Measurements from ENCODE around the gene SLC9A9. TPM values are rescaled to one million over a fixed set of nuclear protein-coding genes. Genes with fewer than 3 reads are reported as not detected.

SLC9A9 gene
- total RNA-seq, 3 donors from 2014 or later (not counting 1 experiment from before 2014, with no cell fraction given): 24.0 to 29.1 (median 27.2) TPM

DNA sequence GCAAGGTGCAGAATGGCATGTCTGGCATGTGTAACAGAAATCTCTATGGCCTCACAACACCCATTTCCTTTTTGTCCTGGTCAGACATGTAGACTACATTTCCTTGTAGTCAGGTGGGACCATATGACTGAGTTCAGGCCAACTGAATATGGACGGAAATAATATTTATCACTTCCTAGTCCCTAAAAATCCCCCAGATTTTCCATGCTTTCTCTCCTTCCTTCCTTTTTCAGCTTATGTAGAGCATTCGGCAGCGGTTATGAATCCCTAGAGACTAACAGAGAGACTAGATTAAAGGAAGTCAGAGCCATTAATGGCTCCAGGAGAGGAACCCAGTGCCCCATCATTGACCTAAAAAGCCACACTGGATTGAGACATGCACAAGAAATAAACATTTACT is 35.8 kb downstream of the SLC9A9 start:
- H3K9me3 ChIP-seq (ENCODE audit: control insufficient read depth, insufficient read depth, low read length): no peaks in the 10 kb centered on the region
- WGBS (ENCODE audit: insufficient coverage): 80% methylated on average over 3 of the region's 3 CpGs
- H3K4me1 ChIP-seq (ENCODE audit: control insufficient read depth, insufficient read depth, low read length): peaks cover 6% of the 10 kb centered on the region
- H3K27ac ChIP-seq (ENCODE audit: low read length): no peak overlapping the region
- TF ChIP-seq, protein P1, sequence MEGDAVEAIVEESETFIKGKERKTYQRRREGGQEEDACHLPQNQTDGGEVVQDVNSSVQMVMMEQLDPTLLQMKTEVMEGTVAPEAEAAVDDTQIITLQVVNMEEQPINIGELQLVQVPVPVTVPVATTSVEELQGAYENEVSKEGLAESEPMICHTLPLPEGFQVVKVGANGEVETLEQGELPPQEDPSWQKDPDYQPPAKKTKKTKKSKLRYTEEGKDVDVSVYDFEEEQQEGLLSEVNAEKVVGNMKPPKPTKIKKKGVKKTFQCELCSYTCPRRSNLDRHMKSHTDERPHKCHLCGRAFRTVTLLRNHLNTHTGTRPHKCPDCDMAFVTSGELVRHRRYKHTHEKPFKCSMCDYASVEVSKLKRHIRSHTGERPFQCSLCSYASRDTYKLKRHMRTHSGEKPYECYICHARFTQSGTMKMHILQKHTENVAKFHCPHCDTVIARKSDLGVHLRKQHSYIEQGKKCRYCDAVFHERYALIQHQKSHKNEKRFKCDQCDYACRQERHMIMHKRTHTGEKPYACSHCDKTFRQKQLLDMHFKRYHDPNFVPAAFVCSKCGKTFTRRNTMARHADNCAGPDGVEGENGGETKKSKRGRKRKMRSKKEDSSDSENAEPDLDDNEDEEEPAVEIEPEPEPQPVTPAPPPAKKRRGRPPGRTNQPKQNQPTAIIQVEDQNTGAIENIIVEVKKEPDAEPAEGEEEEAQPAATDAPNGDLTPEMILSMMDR (IDR thresholded peaks at IDR 0.05): no peak
- Mint-ChIP-seq H3K27ac (no peak overlapping the region), H3K36me3 (no peaks in the 10 kb centered on the region), H3K9me3 (no peaks in the 10 kb centered on the region), H3K4me3 (no peak overlapping the region), H3K4me1 (peaks cover 11 to 21% of the 10 kb centered on the region in 2 donors), H3K27me3 (ENCODE audit: low read depth in 2 of 2) (no peaks in the 10 kb centered on the region)
- no peaks in the 10 kb centered on the region for H3K36me3 ChIP-seq (ENCODE audit: control insufficient read depth, insufficient read depth, low read length)
- H3K4me3 ChIP-seq (ENCODE audit: low read length): no peak overlapping the region
- no peaks in the 10 kb centered on the region for H3K27me3 ChIP-seq (ENCODE audit: control insufficient read depth, insufficient read depth, low read length)
- DNase-seq (no peak), ATAC-seq (no peak)
- intact Hi-C loops (cut with micrococcal nuclease): no loop called here

DNA sequence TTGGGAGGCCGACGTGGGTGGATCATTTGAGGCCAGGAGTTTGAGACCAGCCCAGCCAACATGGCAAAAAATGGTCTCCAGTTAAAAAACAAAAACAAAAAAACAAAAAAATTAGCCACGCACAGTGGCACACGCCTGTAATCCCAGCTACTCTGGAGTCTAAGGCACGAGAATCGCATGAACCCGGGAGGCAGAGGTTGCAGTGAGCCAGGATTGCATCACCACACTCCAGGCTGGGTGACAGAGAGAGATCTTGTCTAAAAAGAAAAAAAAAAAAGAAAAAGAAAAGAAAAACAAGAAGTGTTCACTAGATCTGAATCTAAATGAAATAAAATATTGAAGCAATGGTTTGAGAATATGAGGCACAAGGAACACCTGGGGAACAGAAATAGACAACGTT is 36.7 kb downstream of the SLC9A9 start:
- Histone ChIP-seq H3K9me3 (ENCODE audit: control insufficient read depth, insufficient read depth, low read length) (no peaks in the 10 kb centered on the region), H3K27ac (ENCODE audit: low read length) (no peak overlapping the region), H3K4me1 (ENCODE audit: control insufficient read depth, insufficient read depth, low read length) (peaks cover 6% of the 10 kb centered on the region), H3K36me3 (ENCODE audit: control insufficient read depth, insufficient read depth, low read length) (no peaks in the 10 kb centered on the region), H3K4me3 (ENCODE audit: low read length) (no peak overlapping the region), H3K27me3 (ENCODE audit: control insufficient read depth, insufficient read depth, low read length) (no peaks in the 10 kb centered on the region)
- Mint-ChIP-seq H3K36me3 (no peaks in the 10 kb centered on the region), H3K4me1 (peaks cover 11 to 21% of the 10 kb centered on the region in 2 donors), H3K27me3 (ENCODE audit: low read depth in 2 of 2) (no peaks in the 10 kb centered on the region), H3K9me3 (no peaks in the 10 kb centered on the region), H3K27ac (no peak overlapping the region), H3K4me3 (no peak overlapping the region)
- WGBS (ENCODE audit: insufficient coverage): 88% methylated on average over 8 of the region's 8 CpGs
- TF ChIP-seq, protein P1 (IDR thresholded peaks at IDR 0.05): no peak
- DNase-seq: no peak
- no peak for ATAC-seq
- intact Hi-C loops (cut with micrococcal nuclease): no loop called here

DNA sequence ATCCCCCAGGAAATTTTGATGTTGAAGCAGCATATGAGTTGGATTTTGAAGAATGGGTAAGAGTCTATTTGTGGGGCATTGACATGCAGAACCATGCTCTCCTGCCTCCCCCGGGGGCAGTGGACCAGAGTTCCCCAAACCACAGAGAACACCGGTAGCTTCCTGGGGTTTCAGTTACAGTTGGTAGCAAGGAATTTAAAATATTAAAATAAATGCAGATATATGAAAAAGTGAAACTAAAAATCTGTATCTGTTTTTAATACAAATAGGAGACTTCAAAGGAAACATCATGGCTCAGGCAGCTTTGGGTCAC is 37.4 kb downstream of the SLC9A9 start:
- no peak overlapping the region for H3K4me3 ChIP-seq (ENCODE audit: low read length)
- no peaks in the 10 kb centered on the region for H3K27me3 Mint-ChIP-seq (ENCODE audit: low read depth in 2 of 2)
- H3K4me1 ChIP-seq (ENCODE audit: control insufficient read depth, insufficient read depth, low read length): peaks cover 6% of the 10 kb centered on the region
- intact Hi-C loops (cut with micrococcal nuclease): no loop called here
- DNase-seq: no peak
- no peaks in the 10 kb centered on the region for H3K9me3 ChIP-seq (ENCODE audit: control insufficient read depth, insufficient read depth, low read length)
- 47% methylated on average over 2 of the region's 2 CpGs for WGBS (ENCODE audit: insufficient coverage)
- no peak overlapping the region for H3K27ac ChIP-seq (ENCODE audit: low read length)
- peaks cover 11 to 21% of the 10 kb centered on the region in 2 donors for H3K4me1 Mint-ChIP-seq
- no peaks in the 10 kb centered on the region for H3K27me3 ChIP-seq (ENCODE audit: control insufficient read depth, insufficient read depth, low read length)
- no peak overlapping the region for H3K27ac Mint-ChIP-seq
- H3K36me3 ChIP-seq (ENCODE audit: control insufficient read depth, insufficient read depth, low read length): no peaks in the 10 kb centered on the region
- TF ChIP-seq, protein P1 (IDR thresholded peaks at IDR 0.05): no peak
- no peak overlapping the region for H3K4me3 Mint-ChIP-seq
- no peak for ATAC-seq
- no peaks in the 10 kb centered on the region for H3K36me3 Mint-ChIP-seq
- no peaks in the 10 kb centered on the region for H3K9me3 Mint-ChIP-seq

DNA sequence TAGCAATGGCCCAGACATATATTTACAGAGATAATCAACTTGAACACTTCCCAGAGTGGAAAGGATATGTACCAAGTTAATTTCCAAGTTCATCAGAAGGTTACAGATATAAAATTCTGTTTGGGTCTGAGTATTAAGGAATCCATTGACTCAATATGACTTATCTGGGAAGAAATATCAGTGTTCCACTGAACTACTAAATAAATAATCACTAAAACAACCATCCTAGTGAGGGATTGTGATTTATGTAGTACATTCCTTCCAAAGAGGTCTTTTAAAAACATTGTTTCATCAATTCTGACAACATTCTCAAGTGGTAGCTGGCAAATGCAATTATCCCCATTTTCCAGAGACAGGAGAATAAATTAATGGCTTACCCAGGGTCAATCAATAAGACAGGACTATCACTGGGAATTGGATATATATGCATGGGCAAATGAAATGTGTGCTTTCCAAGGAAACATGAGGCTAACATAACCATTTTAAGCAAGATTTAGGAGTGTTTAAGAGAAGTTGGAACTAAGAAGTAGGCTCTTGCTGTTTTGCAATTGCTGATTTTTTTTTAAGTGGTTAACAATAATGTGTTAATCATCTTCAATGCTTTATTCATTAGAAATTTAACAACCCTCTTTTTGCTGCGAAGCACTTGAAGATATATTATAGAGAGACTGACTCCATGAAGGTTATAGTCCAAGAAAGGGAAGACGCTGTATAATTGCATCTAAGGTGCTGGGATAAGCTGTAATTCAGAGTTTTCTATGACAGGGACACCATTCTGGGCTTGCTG is 37.9 kb downstream of the SLC9A9 start:
- WGBS (ENCODE audit: insufficient coverage): 96% methylated on average over 1 of the region's 2 CpGs
- Mint-ChIP-seq H3K4me1 (peaks cover 11 to 21% of the 10 kb centered on the region in 2 donors), H3K27me3 (ENCODE audit: low read depth in 2 of 2) (no peaks in the 10 kb centered on the region), H3K27ac (no peak overlapping the region), H3K36me3 (no peaks in the 10 kb centered on the region), H3K4me3 (no peak overlapping the region), H3K9me3 (no peaks in the 10 kb centered on the region)
- TF ChIP-seq, protein P1 (IDR thresholded peaks at IDR 0.05): no peak
- H3K9me3 ChIP-seq (ENCODE audit: control insufficient read depth, insufficient read depth, low read length): no peaks in the 10 kb centered on the region
- H3K4me1 ChIP-seq (ENCODE audit: control insufficient read depth, insufficient read depth, low read length): peaks cover 6% of the 10 kb centered on the region
- no peak overlapping the region for H3K27ac ChIP-seq (ENCODE audit: low read length)
- intact Hi-C loops (cut with micrococcal nuclease): no loop called here
- DNase-seq (no peak), ATAC-seq (no peak)
- no peak overlapping the region for H3K4me3 ChIP-seq (ENCODE audit: low read length)
- H3K36me3 ChIP-seq (ENCODE audit: control insufficient read depth, insufficient read depth, low read length): no peaks in the 10 kb centered on the region
- H3K27me3 ChIP-seq (ENCODE audit: control insufficient read depth, insufficient read depth, low read length): no peaks in the 10 kb centered on the region

Data from natural killer cell (primary cell).